ENCODE measurements around the gene LRRC49. TPM values are rescaled to one million over a fixed set of nuclear protein-coding genes. Genes with fewer than 3 reads are reported as not detected.

LRRC49 gene
- total RNA-seq, 1 donor from 2014 or later = 2.7 TPM

DNA sequence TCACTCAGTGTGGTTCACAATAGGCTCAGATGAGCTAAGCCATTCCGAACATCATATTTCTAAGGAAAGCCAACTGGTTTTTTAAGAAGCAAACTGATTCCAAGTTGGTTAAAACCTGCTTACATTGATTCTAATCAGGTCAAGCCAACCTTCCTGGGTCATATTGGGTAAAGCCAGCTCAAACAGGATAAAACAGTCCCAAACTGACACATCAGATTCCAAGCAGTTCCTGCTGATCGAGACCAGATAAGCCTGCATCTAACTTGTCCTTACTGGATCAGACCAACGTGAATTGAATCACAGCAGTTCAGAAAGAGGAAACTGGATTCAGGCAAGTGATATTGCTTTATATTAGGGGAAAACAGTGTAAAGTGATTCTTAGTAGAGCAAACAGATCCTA is 204.1 kb downstream of the LRRC49 start:
- ATAC-seq = peak; percentile 70

DNA sequence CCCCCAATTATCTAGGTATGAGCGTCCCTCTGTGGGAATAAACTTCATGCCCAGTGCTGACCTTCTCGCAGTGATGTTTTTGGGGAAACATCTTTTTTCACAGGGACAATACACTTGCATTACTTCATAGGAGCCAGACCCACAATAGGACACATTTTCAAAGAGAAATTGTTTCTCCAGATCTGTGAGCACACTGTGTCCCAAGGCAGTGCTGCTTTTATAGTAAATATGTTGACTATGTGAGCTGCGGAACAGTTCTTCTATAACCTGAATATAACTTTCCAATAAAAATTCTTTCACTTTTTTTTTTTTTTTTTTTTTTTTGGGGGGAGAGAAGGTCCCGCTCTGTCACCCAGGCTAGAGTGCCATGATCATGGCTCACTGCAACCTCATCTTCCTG is 205.3 kb downstream of the LRRC49 start:
- no peak for ATAC-seq

DNA sequence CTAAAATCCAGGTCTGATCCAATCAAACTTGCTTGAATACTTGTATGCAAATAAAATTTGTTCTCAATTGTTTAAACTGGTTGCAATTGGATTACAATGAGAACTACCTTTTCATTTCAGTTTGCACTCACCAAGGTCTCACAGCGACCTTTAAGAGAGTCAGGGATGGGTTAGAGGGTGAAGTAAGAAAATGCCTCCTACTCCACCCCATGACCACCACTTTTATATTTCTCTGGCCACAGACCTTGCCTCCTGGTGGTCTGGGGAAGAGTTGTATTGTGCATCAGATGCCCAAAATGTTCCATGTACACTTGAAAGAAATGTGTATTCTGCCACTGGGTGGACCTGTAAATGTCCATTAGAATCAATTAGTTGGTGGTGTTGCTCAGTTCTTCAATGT is 206.3 kb downstream of the LRRC49 start:
- ATAC-seq = no peak

Other genes starting within 250 kb of the LRRC49 start
- 33.4 TPM for gene UACA, start 129.3 kb upstream of the LRRC49 start, total RNA-seq
- 1.4 TPM for gene LARP6, start 38.7 kb upstream of the LRRC49 start, total RNA-seq
- 1.4 TPM for gene THAP10, start 393 bp upstream of the LRRC49 start, total RNA-seq
- 121 TPM for gene THSD4, start 222.6 kb downstream of the LRRC49 start, total RNA-seq